H1 (cell line): ENCODE results near the gene TGFBI. TPM values are rescaled to one million over a fixed set of nuclear protein-coding genes. Genes with fewer than 3 reads are reported as not detected.

Source experiments
- ATF2 ChIP-seq: IDR thresholded peaks from 2 replicates; pipeline ENCODE4 v1.6.1; 2012; ENCODE audit warnings: low read length, inconsistent platforms
- CBX8 ChIP-seq: fragments of 300-800, 300-1000 bp; sonication (generic); IDR thresholded peaks from 2 replicates; pipeline ENCODE4 v1.7.1; 2016; ENCODE audit warnings: low read depth, low read length, borderline replicate concordance
- E2F6 ChIP-seq: IDR thresholded peaks from 2 replicates; pipeline ENCODE4 v1.6.1; 2012; ENCODE audit warnings: inconsistent platforms
- GABPA ChIP-seq: IDR thresholded peaks from 2 replicates; pipeline ENCODE4 v1.6.1; 2011; ENCODE audit warnings: mild to moderate bottlenecking, low read length, moderate library complexity, borderline replicate concordance; ENCODE audit not compliant: insufficient read depth
- polyA plus RNA-seq, 7 experiments: library from polyadenylated mRNA; depleted of rRNA in 3 of 7; stranded (reverse) in 5 of 7; unstranded in 2 of 7; fragments of >200 nt in 5 of 7; fragments of 200-250 nt in 2 of 7; gene quantifications; 1 replicate in 5 of 7; 2 replicates in 1 of 7; 4 replicates in 1 of 7; pipeline versions ENCODE4 v1.2.1 to v1.2.3, GENCODE V29; 2011 to 2013; ENCODE audit warnings: missing spikeins in 2 of 7, mixed read lengths in 2 of 7
- total RNA-seq: library from RNA; stranded (reverse); fragmentation: NEBNext Ultra II Directional; extraction: Animal tissue kit (Norgen Biotek cat#: 25700); gene quantifications from 2 replicates; pipeline ENCODE4 v1.2.1, GENCODE V29; 2021

Gene TGFBI
- total and polyA plus RNA-seq, 2 of the 8 experiments (the other 6 are each of a cell fraction or from before 2014, with no cell fraction given) = 6.0 to 8.5 TPM

DNA sequence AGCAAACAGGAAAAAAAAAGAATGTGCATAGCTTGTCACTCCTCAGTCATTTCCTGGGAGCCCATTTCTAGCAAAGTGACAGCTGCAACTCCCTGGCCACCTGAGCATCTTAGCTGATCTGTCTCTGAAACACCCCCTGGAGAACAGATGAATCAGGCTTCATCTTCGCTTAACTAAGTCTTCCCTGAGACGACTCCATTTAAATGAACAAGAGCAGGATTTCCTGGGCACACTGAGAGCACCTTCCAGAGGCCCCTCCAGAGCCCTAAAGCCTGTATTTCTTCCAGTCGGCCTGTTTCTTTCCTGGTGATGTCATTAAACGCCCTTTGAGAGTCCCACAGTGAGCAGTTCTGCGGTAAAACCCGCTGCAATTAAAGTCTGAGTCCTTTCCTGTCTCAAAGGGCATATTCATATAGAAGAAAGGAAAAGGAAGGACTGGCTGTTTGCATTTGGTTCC is 13.9 kb downstream of the TGFBI start (continued):
- TF ChIP-seq CBX8 (no peak), GABPA (no peak), ATF2 (no peak), E2F6 (no peak)
